ENCODE results near the gene LENG9.
A peak's percentile ranks its signal among the peaks of the same experiment; 100 is the strongest.

The LENG9 gene

GRCh38 chr19:54439174-54439851 is 24.3 kb downstream of the LENG9 start:
- no peak for DNase-seq (ENCODE audit: extremely low read depth in 1 of 2, low read depth in 1 of 2)

GRCh38 chr19:54436628-54437252 is 26.8 kb downstream of the LENG9 start:
- no peak for DNase-seq (ENCODE audit: extremely low read depth in 1 of 2, low read depth in 1 of 2)

GRCh38 chr19:54436031-54436523 is 27.5 kb downstream of the LENG9 start:
- no peak for DNase-seq (ENCODE audit: extremely low read depth in 1 of 2, low read depth in 1 of 2)

DNA sequence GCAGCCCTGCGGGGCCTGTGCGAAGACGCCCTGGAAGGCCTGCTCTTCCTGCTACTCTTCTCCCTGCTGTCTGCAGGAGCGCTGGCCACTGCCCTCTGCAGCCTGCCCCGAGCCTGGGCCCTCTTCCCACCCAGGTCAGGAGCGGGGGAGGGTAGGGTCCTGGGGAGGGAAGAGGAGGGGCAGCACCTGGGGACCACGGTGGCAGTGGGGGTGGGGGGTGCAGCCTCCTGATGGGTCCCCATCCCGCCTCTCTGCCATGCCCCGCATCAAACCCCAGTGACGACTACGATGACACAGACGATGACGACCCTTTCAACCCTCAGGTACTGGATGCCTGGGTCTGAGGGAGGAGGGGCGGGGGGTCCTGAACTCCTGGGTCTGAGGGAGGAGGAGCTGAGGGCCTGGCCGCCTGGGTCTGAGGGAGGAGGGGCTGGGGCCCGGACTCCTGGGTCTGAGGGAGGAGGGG is 28.0 kb downstream of the LENG9 start:
- DNase-seq (ENCODE audit: extremely low read depth in 1 of 2, low read depth in 1 of 2) = no peak

- DNase-seq (ENCODE audit: extremely low read depth in 1 of 2, low read depth in 1 of 2) = no peak
These were observed 28.7 kb downstream of the LENG9 start for GRCh38 chr19:54434873-54435214.

GRCh38 chr19:54434112-54434872 is 29.3 kb downstream of the LENG9 start:
- no peak for DNase-seq (ENCODE audit: extremely low read depth in 1 of 2, low read depth in 1 of 2)

DNA sequence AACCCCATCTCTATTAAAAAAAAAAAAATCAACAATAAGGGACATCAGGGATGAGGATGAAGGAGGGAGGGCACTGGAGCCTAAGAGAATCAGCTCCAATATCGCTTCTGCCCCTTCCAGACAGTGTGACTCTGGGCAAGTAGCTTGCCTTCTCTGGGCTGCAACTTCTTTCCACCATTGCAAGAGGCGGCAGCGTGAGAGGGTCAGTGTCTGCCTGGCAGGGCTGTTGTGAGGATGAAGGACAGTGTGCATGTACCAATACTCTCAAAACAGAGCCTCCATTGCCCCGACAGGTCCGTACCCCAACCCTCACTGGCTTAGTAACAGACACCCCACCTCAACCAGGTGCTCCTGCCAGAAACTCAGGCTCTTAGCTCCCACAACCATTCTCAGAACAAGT is 29.9 kb downstream of the LENG9 start:
- DNase-seq (ENCODE audit: extremely low read depth in 1 of 2, low read depth in 1 of 2) = no peak

- no peak for DNase-seq (ENCODE audit: extremely low read depth in 1 of 2, low read depth in 1 of 2)
These were observed 31.3 kb downstream of the LENG9 start for GRCh38 chr19:54432144-54432738.

- no peak for DNase-seq (ENCODE audit: extremely low read depth in 1 of 2, low read depth in 1 of 2)
These were observed 32.2 kb downstream of the LENG9 start for GRCh38 chr19:54431255-54431838.

DNA sequence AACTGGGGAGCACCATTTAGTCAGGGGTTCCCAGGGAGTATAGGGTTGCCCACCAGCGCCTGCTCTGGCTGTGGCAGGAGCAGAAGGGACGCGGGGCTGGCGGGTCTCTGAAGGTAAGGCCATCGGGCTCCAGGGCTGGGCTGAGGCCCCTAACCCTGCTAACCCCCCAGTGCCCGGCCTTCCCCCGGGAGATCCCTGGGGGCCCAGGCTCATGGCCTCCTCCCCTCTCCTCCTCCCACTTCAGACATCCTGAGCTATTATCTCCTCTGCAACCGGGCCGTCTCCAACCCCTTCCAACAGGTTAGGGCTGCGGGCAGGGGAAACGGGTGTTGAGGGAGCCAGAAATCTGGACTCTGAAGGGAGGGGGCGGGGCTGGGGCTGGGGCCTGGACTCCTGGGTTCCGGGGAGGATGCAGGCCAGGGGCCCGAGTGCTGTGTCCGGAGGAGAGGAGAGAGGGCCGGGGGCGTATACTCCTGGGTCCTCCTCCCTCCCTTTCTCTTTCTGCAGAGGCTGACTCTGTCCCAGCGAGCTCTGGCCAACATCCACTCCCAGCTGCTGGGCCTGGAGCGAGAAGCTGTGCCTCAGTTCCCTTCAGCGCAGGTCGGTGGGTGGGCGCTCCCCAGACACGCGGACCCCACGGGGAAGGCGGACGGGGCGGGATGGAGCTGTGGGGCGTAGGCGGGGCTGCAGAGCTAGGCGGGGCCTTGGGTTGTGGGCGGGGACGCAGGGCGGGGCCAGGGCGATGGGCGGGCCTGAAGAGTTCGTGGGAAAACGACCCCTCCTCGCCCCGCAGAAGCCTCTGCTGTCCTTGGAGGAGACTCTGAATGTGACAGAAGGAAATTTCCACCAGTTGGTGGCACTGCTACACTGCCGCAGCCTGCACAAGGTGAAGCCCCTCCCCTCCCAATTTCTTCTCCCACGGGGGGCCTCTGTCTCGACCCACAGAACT is 33.0 kb downstream of the LENG9 start:
- peak in 1 of 2 donors; percentile 17 for DNase-seq (ENCODE audit: extremely low read depth in 1 of 2, low read depth in 1 of 2)

GRCh38 chr19:54429545-54430227 is 33.9 kb downstream of the LENG9 start:
- no peak for DNase-seq (ENCODE audit: extremely low read depth in 1 of 2, low read depth in 1 of 2)

DNA sequence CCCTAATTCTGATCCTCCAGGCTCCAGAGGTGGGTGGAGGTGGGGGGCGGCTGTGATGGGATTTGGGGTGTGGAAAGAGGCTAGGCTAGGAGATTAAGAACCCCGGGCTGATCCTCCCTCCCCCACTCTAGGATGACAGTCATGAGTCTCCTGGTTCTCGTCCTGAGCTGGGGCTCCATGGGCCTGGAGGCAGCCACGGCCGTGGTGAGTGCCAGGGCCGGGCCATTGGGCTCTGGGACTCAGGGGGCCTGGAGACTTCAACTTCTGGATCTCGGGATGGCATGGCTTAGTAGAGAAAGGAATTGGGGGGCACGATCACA is 34.4 kb downstream of the LENG9 start:
- DNase-seq (ENCODE audit: extremely low read depth in 1 of 2, low read depth in 1 of 2) = no peak

DNA sequence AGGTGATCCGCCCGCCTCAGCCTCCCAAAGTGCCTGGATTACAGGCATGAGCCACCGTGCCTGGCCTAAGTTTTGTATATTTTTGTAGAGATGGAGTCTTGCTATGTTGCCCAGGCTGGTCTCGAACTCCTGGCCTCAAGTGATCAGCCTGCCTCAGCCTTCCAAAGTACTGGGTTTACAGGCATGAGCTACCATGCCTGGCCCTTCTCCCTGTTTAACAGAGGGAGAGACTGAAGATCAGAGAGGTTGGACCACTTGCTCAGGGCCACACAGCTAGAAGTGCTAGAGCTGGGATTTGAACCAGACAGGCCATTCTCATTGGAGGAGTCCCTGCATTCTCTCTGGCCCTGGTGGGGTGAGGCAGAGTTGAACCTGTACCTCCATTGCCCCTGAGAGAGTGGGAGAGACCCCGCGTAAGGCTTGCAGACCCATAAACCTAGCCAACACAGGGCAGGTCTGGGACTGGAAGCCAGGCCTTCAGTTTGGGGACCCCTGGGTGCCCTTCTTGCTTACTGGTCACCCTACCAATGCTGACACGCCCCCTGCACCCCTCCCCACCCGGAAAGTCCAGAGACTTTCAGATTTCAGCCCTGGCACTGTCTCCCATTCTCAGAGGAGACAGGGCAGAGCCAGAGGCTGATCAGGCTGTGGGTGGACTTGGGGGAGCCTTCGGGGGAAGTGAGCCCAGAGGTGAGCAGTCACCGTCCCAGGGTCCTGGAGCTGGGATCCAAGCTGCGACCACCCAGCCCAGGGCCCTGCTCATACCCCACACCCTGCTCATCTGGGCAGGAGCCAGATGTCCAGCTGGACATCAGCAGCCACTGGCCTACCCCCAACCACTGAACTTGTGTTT is 35.0 kb downstream of the LENG9 start:
- DNase-seq (ENCODE audit: extremely low read depth in 1 of 2, low read depth in 1 of 2) = no peak

DNA sequence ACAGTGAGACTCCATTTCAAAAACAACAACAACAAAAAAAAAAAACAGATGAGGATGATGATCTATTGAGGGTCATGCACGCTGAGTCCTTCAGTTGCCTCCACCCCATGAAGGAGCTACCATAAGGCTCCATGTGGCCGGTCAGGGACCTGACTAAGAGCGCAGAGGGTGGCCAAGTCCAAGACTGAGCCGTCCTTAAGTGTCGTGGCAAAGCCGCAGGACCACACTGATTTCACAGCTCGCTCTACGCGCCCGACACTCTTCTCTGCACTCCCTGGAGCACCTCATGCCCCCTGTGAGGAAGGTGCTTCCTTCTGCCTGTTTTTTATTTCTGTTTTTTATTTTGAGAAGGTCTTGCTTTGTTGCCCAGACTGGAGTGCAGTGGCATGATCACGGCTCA is 36.0 kb downstream of the LENG9 start:
- DNase-seq (ENCODE audit: extremely low read depth in 1 of 2, low read depth in 1 of 2) = no peak

DNA sequence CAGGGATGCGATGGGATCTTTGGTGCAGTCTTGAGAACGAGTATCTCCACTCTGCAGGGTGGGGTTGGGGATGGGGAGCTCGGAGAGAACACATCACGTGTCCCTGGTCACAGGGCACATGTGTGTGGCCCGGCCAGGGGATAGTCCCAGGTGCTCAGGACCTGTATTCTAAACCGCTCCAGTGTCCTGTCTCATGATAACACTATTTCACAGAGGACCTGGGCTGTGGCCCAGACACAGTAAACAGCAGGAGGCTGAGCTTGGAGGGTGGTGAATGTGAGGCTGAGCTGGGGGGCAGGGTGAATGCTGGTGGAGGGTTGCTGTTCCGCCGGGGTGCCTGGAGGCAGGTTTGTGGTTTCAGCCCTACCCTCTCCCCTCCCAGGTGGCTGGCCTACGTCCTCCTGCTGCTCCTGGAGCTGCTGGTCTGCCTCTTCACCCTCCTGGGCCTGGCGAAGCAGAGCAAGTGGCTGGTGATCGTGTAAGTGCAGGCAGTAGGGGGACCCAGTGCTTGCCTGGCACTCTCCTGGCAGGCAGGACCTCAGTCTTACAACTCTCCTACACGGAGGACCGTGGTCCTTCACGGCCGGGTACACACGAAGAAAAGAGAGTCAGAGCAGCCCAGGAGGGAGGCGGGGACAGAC is 37.2 kb downstream of the LENG9 start:
- no peak for DNase-seq (ENCODE audit: extremely low read depth in 1 of 2, low read depth in 1 of 2)

- no peak for DNase-seq (ENCODE audit: extremely low read depth in 1 of 2, low read depth in 1 of 2)
These were observed 38.2 kb downstream of the LENG9 start for GRCh38 chr19:54425382-54425723.

- DNase-seq (ENCODE audit: extremely low read depth in 1 of 2, low read depth in 1 of 2) = no peak
These were observed 38.8 kb downstream of the LENG9 start for GRCh38 chr19:54424660-54425381.

- no peak for DNase-seq (ENCODE audit: extremely low read depth in 1 of 2, low read depth in 1 of 2)
These were observed 39.4 kb downstream of the LENG9 start for GRCh38 chr19:54424201-54424600.
